HUES6 (cell line): ENCODE results near the gene CGB7.
A peak's percentile ranks its signal among the peaks of the same experiment; 100 is the strongest.
"Not testable (repeated sequence)": the region's sequence is repeated elsewhere in the genome, so short reads cannot be mapped to it uniquely, and the experiment has no call there.

Experiments
- H3K27ac ChIP-seq: 2 replicates; pipeline ENCODE4 v1.7.0; 2013; ENCODE audit warnings: low read depth, mild to moderate bottlenecking, low read length, inconsistent platforms
- H3K27me3 ChIP-seq: 2 replicates; pipeline ENCODE4 v1.6.1; 2013; ENCODE audit warnings: low read length; ENCODE audit not compliant: control insufficient read depth, insufficient read depth
- H3K36me3 ChIP-seq: 2 replicates; pipeline ENCODE4 v1.6.1; 2013; ENCODE audit warnings: low read length; ENCODE audit not compliant: control insufficient read depth, insufficient read depth
- H3K4me1 ChIP-seq: 2 replicates; pipeline ENCODE4 v1.6.1; 2013; ENCODE audit warnings: low read length; ENCODE audit not compliant: control insufficient read depth, insufficient read depth
- H3K4me3 ChIP-seq: 2 replicates; pipeline ENCODE4 v1.5.1; 2013; ENCODE audit warnings: low read depth, low read length
- H3K9ac ChIP-seq: one replicate; pipeline ENCODE4 v1.6.1; 2013; ENCODE audit warnings: mild to moderate bottlenecking, low read length
- H3K9me3 ChIP-seq: 2 replicates; pipeline ENCODE4 v1.6.1; 2013; ENCODE audit warnings: low read depth, low read length; ENCODE audit not compliant: control insufficient read depth, insufficient read depth

Gene CGB7

GRCh38 chr19:49058562-49058961 is 1.0 kb upstream of the CGB7 start:
- H3K27ac ChIP-seq: no peak overlapping the region
- H3K9me3 ChIP-seq: no peaks in the 10 kb centered on the region
- no peak overlapping the region for H3K9ac ChIP-seq
- H3K4me1 ChIP-seq: peaks cover 15% of the 10 kb centered on the region; the same call in 1 of the 2 replicates
- H3K27me3 ChIP-seq: peaks cover 66% of the 10 kb centered on the region
- no peak overlapping the region for H3K4me3 ChIP-seq
- no peaks in the 10 kb centered on the region for H3K36me3 ChIP-seq

- Histone ChIP-seq H3K4me1 (peaks cover 13% of the 10 kb centered on the region; the same call in 1 of the 2 replicates), H3K27me3 (peaks cover 68% of the 10 kb centered on the region), H3K4me3 (peak overlapping the region; percentile 72)
- H3K27ac ChIP-seq, H3K36me3 ChIP-seq, H3K9ac ChIP-seq, H3K9me3 ChIP-seq: not testable (repeated sequence)
Observed at GRCh38 chr19:49056902-49057596, 500 bp downstream of the CGB7 start.

DNA sequence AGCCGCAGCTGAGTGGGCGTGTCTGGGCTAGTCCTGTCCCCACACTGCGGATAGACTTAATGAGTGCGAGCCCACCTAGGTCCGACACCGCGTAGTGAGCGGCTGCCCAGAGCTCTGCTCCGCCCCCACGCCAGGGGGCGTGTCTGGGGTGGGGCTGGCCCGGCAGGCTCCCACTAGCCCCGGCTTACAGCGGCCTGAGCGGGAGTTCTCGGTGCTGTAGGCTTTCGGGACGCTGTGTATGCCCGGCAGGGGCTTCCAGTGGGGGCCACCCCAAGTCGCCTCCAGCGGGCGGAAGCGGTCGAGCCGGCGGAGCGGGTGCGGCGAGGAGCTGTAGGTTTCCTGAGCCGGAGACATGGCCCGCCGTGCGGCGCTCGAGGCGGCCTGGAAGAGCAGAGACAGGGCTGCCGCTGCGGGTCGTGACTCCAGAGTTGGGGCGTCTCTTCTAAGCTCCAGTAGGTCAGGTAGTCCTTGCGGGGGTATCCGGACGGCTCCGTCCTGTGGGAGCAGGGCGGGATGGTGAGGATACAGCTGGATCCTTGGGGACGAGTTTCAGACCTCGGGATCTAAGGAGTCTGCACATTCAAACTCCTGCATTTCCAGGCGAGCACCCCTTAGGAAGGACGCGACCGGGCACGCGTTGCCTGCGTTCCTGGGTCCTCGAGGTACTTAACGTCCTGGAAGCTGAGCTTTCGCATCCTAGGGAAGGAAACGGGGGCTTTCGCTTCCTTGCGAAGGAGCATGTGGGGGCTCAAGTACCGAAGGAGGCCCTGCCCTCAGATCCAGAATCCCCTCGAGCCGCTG is 1.2 kb downstream of the CGB7 start:
- H3K4me1 ChIP-seq: peaks cover 13% of the 10 kb centered on the region; the same call in 1 of the 2 replicates
- no peaks in the 10 kb centered on the region for H3K36me3 ChIP-seq
- H3K27ac ChIP-seq: no peak overlapping the region
- peak overlapping the region; percentile 72 for H3K4me3 ChIP-seq
- no peaks in the 10 kb centered on the region for H3K9me3 ChIP-seq
- H3K27me3 ChIP-seq: peaks cover 66% of the 10 kb centered on the region
- H3K9ac ChIP-seq: peak overlapping the region; percentile 48

DNA sequence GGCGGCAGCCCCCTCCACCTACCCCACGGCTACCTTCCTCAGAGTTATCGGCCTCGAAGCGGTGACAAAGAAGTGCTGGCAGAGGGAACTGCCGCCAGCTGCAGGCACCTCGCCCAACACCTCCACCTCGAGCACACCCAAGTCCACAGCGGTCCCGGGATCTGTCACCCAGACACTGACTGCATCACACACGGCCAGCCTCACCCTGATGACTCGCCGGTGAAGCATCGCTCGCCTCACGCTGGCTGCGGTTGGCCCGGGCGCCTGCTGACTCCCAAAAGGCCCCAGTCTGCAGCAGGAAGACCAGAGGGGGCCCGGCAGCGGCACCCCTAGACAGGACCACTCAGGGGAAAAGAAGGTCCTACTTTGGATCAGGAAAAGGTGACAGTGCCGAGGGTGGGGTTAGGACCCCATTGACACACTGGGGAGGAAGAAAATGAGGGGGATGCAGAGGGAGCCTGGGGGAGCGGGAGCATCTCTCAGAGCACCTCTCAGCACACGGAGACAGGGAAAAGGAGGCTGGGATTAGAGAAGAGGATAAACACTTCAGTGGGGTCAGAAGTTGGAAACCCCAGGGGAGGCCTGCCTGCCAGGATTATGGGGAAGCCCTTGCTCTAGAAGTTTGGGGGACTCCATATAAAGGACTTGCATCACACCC is 7.0 kb downstream of the CGB7 start:
- H3K4me1 ChIP-seq, H3K36me3 ChIP-seq, H3K9ac ChIP-seq, H3K9me3 ChIP-seq, H3K4me3 ChIP-seq, H3K27ac ChIP-seq: not testable (repeated sequence)
- peaks cover 14% of the 10 kb centered on the region for H3K27me3 ChIP-seq

GRCh38 chr19:49049834-49050233 is 7.7 kb downstream of the CGB7 start:
- H3K4me1 ChIP-seq, H3K27ac ChIP-seq, H3K9me3 ChIP-seq, H3K4me3 ChIP-seq, H3K27me3 ChIP-seq, H3K36me3 ChIP-seq, H3K9ac ChIP-seq: not testable (repeated sequence)

- not testable (repeated sequence) for H3K27ac ChIP-seq, H3K4me1 ChIP-seq, H3K27me3 ChIP-seq, H3K4me3 ChIP-seq, H3K36me3 ChIP-seq, H3K9me3 ChIP-seq, H3K9ac ChIP-seq
Observed at GRCh38 chr19:49049011-49049410, 8.5 kb downstream of the CGB7 start, which contains the start of gene CGB8. TSS of gene CGB8 (minus strand) at chr19:49049111. CDS start at chr19:49048739, 372 bp downstream.

DNA sequence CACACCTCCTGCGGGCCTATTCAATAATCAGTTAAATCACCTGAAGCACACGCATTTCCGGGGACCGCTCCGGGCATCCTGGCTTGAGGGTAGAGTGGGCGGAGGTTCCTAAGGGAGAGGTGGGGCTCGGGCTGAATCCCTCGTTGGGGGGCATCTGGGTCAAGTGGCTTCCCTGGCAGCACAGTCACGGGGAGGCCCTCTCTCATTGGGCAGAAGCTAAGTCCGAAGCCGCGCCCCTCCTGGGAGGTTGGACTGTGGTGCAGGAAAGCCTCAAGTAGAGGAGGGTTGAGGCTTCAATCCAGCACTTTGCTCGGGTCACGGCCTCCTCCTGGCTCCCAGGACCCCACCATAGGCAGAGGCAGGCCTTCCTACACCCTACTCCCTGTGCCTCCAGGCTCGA is 14.0 kb downstream of the CGB7 start, which contains the start of gene CGB5:
TSS of gene CGB5 (plus strand) at position 301 of the 400 bp plus-strand sequence. CDS start 362 bp downstream, outside the sequence.
- not testable (repeated sequence) for H3K27ac ChIP-seq, H3K4me1 ChIP-seq, H3K36me3 ChIP-seq, H3K27me3 ChIP-seq, H3K4me3 ChIP-seq, H3K9me3 ChIP-seq, H3K9ac ChIP-seq

DNA sequence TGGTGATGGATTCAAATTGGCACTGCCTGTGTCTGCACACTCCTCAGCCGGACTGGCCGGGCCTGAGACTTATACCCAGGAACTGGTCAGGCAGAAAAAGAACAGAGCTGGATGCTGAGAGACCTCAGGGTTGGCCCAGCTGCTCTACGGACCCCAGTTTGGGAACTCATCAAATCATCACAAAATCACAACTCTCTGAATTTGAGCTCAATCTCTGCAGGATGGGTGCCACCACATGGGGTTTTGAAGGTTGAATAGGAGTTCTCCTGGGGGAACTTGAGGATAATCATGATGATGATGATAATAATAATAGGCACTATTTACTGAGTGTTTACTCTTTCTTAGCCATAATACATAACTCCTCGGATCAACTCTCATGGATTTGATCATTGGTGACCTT is 14.9 kb downstream of the CGB7 start:
- not testable (repeated sequence) for H3K9ac ChIP-seq, H3K4me1 ChIP-seq, H3K9me3 ChIP-seq, H3K36me3 ChIP-seq, H3K27me3 ChIP-seq, H3K27ac ChIP-seq, H3K4me3 ChIP-seq

- no peaks in the 10 kb centered on the region for H3K36me3 ChIP-seq
- no peak overlapping the region for H3K27ac ChIP-seq
- H3K9me3 ChIP-seq: no peaks in the 10 kb centered on the region
- H3K27me3 ChIP-seq: no peaks in the 10 kb centered on the region
- peaks cover 2% of the 10 kb centered on the region; the same call in 1 of the 2 replicates for H3K4me1 ChIP-seq
- no peak overlapping the region for H3K9ac ChIP-seq
- no peak overlapping the region for H3K4me3 ChIP-seq
Observed at GRCh38 chr19:49042177-49042576, 15.4 kb downstream of the CGB7 start.

GRCh38 chr19:49039736-49040135 is 17.8 kb downstream of the CGB7 start:
- not testable (repeated sequence) for H3K9me3 ChIP-seq, H3K9ac ChIP-seq, H3K4me1 ChIP-seq, H3K27ac ChIP-seq, H3K36me3 ChIP-seq, H3K4me3 ChIP-seq, H3K27me3 ChIP-seq
